GM13976 (cell line): ENCODE data around the gene JOSD2.

Experiments
- DNase-seq: peaks from one replicate; pipeline ENCODE4 v3.0.0; 2012; ENCODE audit warnings: low spot score
- CTCF ChIP-seq: IDR thresholded peaks from 2 replicates; pipeline ENCODE4 v1.5.1; 2012; ENCODE audit warnings: borderline replicate concordance, mild to moderate bottlenecking; ENCODE audit not compliant: insufficient read depth; ENCODE audit errors: extremely low read depth, missing control alignments, control extremely low read depth
- in situ Hi-C: fragments of 300-500 bp; cut with MboI; formaldehyde crosslinking; loops from one replicate; pipeline ENCODE4 v1.12.0; 2022; ENCODE audit warnings: low sequenced_read_pairs, mixed read lengths, inconsistent platforms; ENCODE audit not compliant: unreplicated experiment

Gene JOSD2

GRCh38 chr19:50482271-50482855 lies 28.6 kb downstream of the JOSD2 start:
- in situ Hi-C loops = no loop called here

GRCh38 chr19:50481351-50482149 lies 29.4 kb downstream of the JOSD2 start:
- TF ChIP-seq CTCF = no peak
- no peak for DNase-seq
- in situ Hi-C loops = no loop called here

More at GRCh38 chr19:50482271-50482855, 28.6 kb downstream of the JOSD2 start:
- DNase-seq = no peak
- no peak for TF ChIP-seq CTCF

GRCh38 chr19:50480281-50481111 lies 30.5 kb downstream of the JOSD2 start:
- DNase-seq = no peak
- in situ Hi-C loops = no loop called here
- no peak for TF ChIP-seq CTCF

- in situ Hi-C loops = no loop called here
- no peak for TF ChIP-seq CTCF
- DNase-seq = no peak
Observed at GRCh38 chr19:50479761-50480251, 31.2 kb downstream of the JOSD2 start.

DNA sequence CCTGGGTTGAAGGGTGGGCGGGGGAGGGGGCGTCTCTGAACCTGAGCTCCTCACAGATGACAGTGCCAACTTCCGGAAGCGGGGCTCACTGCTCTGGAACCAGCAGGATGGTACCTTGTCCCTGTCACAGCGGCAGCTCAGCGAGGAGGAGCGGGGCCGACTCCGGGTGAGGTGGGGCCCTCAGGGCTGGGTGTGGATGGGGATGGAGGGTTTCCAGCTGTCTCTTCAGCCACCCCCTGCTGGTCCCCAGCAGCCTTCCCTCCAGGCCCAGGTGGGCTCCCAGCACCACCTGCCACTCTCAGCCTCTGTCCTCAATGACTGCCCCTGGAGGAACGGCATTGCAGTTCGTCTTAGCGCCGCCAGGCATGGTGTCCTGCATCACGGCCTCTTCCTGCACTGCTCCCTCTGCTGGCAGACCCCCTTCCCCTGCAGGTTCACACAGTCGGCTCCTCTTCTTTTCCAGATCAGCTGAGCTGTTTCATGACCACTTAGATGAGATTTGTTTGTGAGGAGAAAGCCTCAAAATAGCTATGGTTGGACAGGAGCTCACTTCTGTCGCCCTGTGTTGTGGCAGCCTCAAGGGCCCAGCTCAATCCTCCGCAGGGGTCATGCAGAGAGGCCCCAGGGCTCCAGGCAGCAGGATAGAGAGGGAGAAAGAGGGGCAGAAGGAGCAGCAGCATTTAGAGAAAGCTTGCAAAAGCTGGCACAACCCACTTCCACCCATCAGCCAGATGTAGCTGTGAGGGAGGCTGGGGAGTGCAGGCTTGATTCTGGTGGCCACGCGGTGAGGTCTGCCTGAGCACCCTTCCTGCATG lies 31.9 kb downstream of the JOSD2 start:
- TF ChIP-seq CTCF = no peak
- in situ Hi-C loops = no loop called here
- DNase-seq = no peak
